HepG2 (cell line): ENCODE results near the gene EPG5.

Experiments used
- MTA1 ChIP-seq: sonication (generic); formaldehyde crosslinking; IDR thresholded peaks from 2 replicates; pipeline ENCODE4 v1.4.0; 2020; ENCODE audit warnings: missing genetic modification reagents, mild to moderate bottlenecking, borderline replicate concordance
- NFIC ChIP-seq: IDR thresholded peaks from 2 replicates; pipeline ENCODE4 v1.6.1; 2012; ENCODE audit warnings: mild to moderate bottlenecking, low read length, inconsistent platforms
- PLRG1 ChIP-seq: fragments of 450-650 bp; conservative IDR thresholded peaks from 2 replicates; pipeline ENCODE4 v1.6.1; 2016
- ZNF530 ChIP-seq: sonication (generic); formaldehyde crosslinking; IDR thresholded peaks from 2 replicates; pipeline ENCODE4 v1.5.0; 2020; ENCODE audit warnings: low read depth, mild to moderate bottlenecking, missing genetic modification reagents
- TF ChIP-seq, protein P1 (sequence below): sonication (generic); formaldehyde crosslinking; IDR thresholded peaks from 2 replicates; pipeline ENCODE4 v1.5.0; 2020; ENCODE audit warnings: mild to moderate bottlenecking, missing genetic modification reagents, moderate library complexity

DNA sequence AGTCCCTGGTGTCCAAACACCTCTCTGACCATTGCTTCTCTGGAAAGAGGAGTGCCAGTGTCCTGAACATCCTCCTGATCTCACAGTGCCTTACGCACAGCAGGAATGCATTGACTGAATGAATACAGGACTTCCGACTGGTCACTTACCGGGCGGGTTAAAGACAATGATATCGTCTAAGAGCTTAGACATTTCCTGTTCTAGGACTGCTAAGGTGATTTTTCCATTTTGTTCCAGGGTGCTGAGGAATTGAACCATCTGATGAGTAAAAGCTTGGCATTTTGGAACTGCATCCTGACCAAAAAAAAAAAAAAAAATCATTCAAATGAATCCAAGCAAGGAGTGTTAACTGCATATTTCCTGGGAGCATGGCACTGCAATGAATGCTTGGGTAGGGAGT is 101.7 kb downstream of the EPG5 start:
- TF ChIP-seq, protein P1, sequence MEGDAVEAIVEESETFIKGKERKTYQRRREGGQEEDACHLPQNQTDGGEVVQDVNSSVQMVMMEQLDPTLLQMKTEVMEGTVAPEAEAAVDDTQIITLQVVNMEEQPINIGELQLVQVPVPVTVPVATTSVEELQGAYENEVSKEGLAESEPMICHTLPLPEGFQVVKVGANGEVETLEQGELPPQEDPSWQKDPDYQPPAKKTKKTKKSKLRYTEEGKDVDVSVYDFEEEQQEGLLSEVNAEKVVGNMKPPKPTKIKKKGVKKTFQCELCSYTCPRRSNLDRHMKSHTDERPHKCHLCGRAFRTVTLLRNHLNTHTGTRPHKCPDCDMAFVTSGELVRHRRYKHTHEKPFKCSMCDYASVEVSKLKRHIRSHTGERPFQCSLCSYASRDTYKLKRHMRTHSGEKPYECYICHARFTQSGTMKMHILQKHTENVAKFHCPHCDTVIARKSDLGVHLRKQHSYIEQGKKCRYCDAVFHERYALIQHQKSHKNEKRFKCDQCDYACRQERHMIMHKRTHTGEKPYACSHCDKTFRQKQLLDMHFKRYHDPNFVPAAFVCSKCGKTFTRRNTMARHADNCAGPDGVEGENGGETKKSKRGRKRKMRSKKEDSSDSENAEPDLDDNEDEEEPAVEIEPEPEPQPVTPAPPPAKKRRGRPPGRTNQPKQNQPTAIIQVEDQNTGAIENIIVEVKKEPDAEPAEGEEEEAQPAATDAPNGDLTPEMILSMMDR (CRISPR knock-in tag): no peak
- no peak for TF ChIP-seq PLRG1
- TF ChIP-seq ZNF530 (CRISPR knock-in tag): no peak
- no peak for TF ChIP-seq MTA1
- TF ChIP-seq NFIC: no peak
